Measurements from ENCODE around the gene SAMD3. TPM values are rescaled to one million over a fixed set of nuclear protein-coding genes. Genes with fewer than 3 reads are reported as not detected.

SAMD3 gene
- total and polyA plus RNA-seq, 2 of the 13 experiments (the other 11 are each of a cell fraction or from before 2014, with no cell fraction given) = not detected

DNA sequence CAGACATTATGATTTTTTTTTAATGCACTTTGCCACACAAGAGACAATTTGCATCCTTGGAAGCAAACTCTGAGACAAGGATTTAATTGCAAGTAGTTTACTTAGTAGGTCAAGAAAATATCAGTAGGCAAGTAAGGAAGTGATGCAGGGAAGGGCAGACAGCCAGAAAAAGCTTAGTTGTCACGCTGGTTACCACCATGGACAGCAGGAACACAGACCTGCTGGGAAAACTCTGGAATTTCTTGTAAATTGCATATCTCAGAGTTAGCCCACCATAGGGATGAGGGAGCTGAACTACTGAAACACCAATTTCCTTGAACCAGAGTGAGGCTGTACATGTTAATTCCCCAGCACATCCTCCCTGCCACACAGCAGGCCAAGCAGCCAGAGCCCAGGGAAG, 111.7 kb downstream of the SAMD3 start:
- no peaks in the 10 kb centered on the region for H3K27me3 ChIP-seq (ENCODE audit: control insufficient read depth in 1 of 2, insufficient read depth in 2 of 2, low read length in 2 of 2)
- no peak overlapping the region for H3K27ac ChIP-seq (ENCODE audit: extremely low read length, insufficient read depth, low read length)
- H3K9me3 ChIP-seq (ENCODE audit: low read length) = no peaks in the 10 kb centered on the region
- 24% methylated on average over 1 of the region's 1 CpG for WGBS (ENCODE audit: low lambda C conversion rate)
- no peak overlapping the region for H3K9ac ChIP-seq (ENCODE audit: insufficient read depth, low read depth, low read length)
- FAIRE-seq (no peak), DNase-seq (ENCODE audit: low spot score) (no peak), ATAC-seq (no peak)
- no TSS peak for BruUV-seq (replicated peaks)
- no peaks in the 10 kb centered on the region for H3K36me3 ChIP-seq (replicated peaks in 1 of 2; ENCODE audit: control insufficient read depth in 1 of 2, insufficient read depth in 2 of 2, low read length in 2 of 2)
- ChIA-PET POLR2A (no interaction called here), CTCF (ENCODE audit: low intra/inter-chr PET ratio, low total read pairs) (no interaction called here)
- in situ Hi-C loops (cut with HindIII; ENCODE audit: extremely low pct_ligation_motif_present, low pct_unique_long_range_greater_than_20kb) = no loop called here
- intact Hi-C loops (cut with micrococcal nuclease; ENCODE audit: unreplicated experiment) = no loop called here
- TF ChIP-seq SMAD9 (CRISPR knock-in tag; IDR thresholded peaks at IDR 0.05) (no peak), ATM (IDR thresholded peaks at IDR 0.05; ENCODE audit: borderline replicate concordance) (no peak), ZBTB7B (CRISPR knock-in tag; IDR thresholded peaks at IDR 0.05) (no peak), ZNF841 (CRISPR knock-in tag; IDR thresholded peaks at IDR 0.05; ENCODE audit: borderline replicate concordance) (no peak), ZNF709 (CRISPR knock-in tag; IDR thresholded peaks at IDR 0.05) (no peak)
- TF ChIP-seq, protein P1, sequence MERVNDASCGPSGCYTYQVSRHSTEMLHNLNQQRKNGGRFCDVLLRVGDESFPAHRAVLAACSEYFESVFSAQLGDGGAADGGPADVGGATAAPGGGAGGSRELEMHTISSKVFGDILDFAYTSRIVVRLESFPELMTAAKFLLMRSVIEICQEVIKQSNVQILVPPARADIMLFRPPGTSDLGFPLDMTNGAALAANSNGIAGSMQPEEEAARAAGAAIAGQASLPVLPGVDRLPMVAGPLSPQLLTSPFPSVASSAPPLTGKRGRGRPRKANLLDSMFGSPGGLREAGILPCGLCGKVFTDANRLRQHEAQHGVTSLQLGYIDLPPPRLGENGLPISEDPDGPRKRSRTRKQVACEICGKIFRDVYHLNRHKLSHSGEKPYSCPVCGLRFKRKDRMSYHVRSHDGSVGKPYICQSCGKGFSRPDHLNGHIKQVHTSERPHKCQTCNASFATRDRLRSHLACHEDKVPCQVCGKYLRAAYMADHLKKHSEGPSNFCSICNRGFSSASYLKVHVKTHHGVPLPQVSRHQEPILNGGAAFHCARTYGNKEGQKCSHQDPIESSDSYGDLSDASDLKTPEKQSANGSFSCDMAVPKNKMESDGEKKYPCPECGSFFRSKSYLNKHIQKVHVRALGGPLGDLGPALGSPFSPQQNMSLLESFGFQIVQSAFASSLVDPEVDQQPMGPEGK (CRISPR knock-in tag; IDR thresholded peaks at IDR 0.05) = no peak
- H3K4me3 ChIP-seq (replicated peaks in 1 of 3; ENCODE audit: insufficient read depth in 1 of 3, low read depth in 2 of 3, low read length in 3 of 3) = no peak overlapping the region
- H3K4me2 ChIP-seq (ENCODE audit: low read depth, low read length) = no peak overlapping the region
- H3K79me2 ChIP-seq (ENCODE audit: insufficient read depth, low read length) = no peaks in the 10 kb centered on the region
- no peak overlapping the region for H2AFZ ChIP-seq (ENCODE audit: low read length)
- no peaks in the 10 kb centered on the region for H4K20me1 ChIP-seq (ENCODE audit: insufficient read depth, low read length)
- no peaks in the 10 kb centered on the region for H3K4me1 ChIP-seq (ENCODE audit: insufficient read depth, low read length)

DNA sequence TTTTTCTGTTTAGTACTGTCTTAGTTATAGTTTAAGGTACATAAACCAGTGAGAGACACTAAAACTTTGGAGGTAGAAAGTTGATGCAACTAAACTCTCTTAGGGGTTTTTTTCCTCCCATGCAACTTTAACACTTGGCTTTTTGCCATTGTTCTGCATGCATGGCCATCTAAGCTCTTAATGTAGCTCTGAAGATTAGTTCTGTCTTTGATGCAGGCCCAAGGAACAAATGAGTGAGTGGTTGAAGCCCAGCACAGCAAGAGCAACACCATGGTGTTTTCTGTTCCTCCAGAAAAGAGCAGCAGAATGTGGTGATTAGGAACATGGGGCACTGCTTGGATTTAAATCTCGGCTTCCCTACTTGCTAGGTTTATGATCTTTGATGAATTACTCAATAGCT, 115.0 kb downstream of the SAMD3 start:
- intact Hi-C loops (cut with micrococcal nuclease; ENCODE audit: unreplicated experiment) = no loop called here
- FAIRE-seq (no peak), DNase-seq (ENCODE audit: low spot score) (no peak), ATAC-seq (no peak)
- Histone ChIP-seq H3K9me3 (ENCODE audit: low read length) (no peaks in the 10 kb centered on the region), H3K27me3 (ENCODE audit: control insufficient read depth in 1 of 2, insufficient read depth in 2 of 2, low read length in 2 of 2) (no peaks in the 10 kb centered on the region), H3K36me3 (replicated peaks in 1 of 2; ENCODE audit: control insufficient read depth in 1 of 2, insufficient read depth in 2 of 2, low read length in 2 of 2) (no peaks in the 10 kb centered on the region), H3K27ac (ENCODE audit: extremely low read length, insufficient read depth, low read length) (no peak overlapping the region), H3K4me1 (ENCODE audit: insufficient read depth, low read length) (no peaks in the 10 kb centered on the region), H3K79me2 (ENCODE audit: insufficient read depth, low read length) (no peaks in the 10 kb centered on the region), H2AFZ (ENCODE audit: low read length) (no peak overlapping the region), H3K4me2 (ENCODE audit: low read depth, low read length) (no peak overlapping the region), H4K20me1 (ENCODE audit: insufficient read depth, low read length) (no peaks in the 10 kb centered on the region), H3K4me3 (replicated peaks in 1 of 3; ENCODE audit: insufficient read depth in 1 of 3, low read depth in 2 of 3, low read length in 3 of 3) (no peak overlapping the region), H3K9ac (ENCODE audit: insufficient read depth, low read depth, low read length) (no peak overlapping the region)
- 25% methylated on average over 1 of the region's 1 CpG for WGBS (ENCODE audit: low lambda C conversion rate)
- in situ Hi-C loops (cut with HindIII; ENCODE audit: extremely low pct_ligation_motif_present, low pct_unique_long_range_greater_than_20kb) = no loop called here
- POLR2A ChIA-PET = no interaction called here
- BruUV-seq (replicated peaks) = no TSS peak
- CTCF ChIA-PET (ENCODE audit: low intra/inter-chr PET ratio, low total read pairs) = no interaction called here
- TF ChIP-seq HDAC1 (CRISPR knock-in tag; IDR thresholded peaks at IDR 0.05) = no peak
- TF ChIP-seq ZNF775 (CRISPR knock-in tag; IDR thresholded peaks at IDR 0.05; ENCODE audit: borderline replicate concordance) = no peak
- no peak for TF ChIP-seq BRCA1 (CRISPR knock-in tag; IDR thresholded peaks at IDR 0.05)
- TF ChIP-seq EHMT2 (IDR thresholded peaks at IDR 0.05; ENCODE audit: borderline replicate concordance, low read depth, low read length) = no peak
- no peak for TF ChIP-seq AHR (CRISPR knock-in tag; IDR thresholded peaks at IDR 0.05)
- no peak for TF ChIP-seq CCAR2 (optimal IDR thresholded peaks at IDR 0.05; ENCODE audit: low read depth, low read length)
